Activated CD4-positive, alpha-beta T cell treated with anti-CD3 and anti-CD28 coated beads for 48 hours (primary cell): ENCODE measurements around the gene CEP131.
"Not testable (repeated sequence)": the region's sequence is repeated elsewhere in the genome, so short reads cannot be mapped to it uniquely, and the experiment has no call there.

Experiments
- DNase-seq: peaks from one replicate; pipeline ENCODE4 v3.0.0-alpha.2; 2020

CEP131 gene

DNA sequence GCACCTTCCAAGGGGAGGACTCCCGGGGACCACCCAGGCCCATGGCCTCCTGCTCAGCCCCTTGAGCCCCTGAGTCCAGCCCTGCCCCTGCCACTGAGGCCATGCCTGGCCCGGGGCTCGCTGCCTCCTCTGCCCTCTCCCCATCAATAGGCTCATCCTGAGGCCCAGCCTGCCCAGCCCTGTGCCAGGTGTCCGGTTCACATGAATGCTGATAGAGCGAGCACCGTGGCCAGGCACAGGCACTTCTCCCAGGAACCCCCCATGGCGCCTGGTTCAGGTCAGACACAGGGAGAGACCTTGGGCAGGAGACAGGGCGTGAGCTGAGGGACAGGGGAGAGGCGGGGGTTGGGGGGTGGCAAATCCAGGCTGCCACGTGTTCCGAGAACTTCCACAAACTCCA is 60.3 kb downstream of the CEP131 start:
- no peak for DNase-seq

DNA sequence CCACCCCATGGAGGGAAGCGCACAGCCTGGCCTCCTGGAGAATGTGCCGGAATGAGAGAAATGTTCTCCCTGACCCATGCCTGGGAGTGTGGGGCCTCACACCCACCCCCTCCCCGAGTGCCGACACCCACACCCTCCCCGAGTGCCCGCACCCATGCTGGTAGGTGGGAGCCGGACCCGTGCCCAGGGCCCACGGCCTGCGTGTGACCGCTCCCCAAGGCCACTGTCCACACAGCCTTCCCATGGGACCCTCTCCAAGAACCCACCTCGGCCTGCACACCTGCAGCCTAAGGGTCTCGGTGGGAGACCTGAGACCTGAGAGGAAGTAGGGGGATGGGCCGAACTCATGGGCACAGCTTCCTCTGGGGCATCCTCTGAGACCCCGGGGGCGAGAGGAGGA is 60.8 kb downstream of the CEP131 start:
- DNase-seq = no peak

DNA sequence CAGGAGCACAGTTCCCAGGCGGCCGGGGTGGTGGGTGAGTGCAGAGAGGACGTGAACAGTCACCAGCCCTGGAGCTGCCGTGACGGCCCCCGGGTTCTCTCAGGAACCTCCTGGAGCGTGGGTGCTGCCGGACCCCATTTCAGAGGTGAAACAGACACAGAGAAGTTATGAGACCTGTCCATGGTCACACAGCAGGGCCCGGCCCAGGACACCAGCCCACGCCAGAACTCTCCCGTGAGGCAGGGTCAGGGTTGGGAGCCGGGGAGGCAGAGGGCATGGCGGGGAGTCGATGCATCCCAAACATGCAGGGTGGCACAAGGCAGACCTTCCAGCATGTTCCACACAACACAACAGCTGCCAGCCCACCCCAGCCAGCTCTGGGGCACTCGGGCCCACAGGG is 61.2 kb downstream of the CEP131 start:
- DNase-seq = no peak

DNA sequence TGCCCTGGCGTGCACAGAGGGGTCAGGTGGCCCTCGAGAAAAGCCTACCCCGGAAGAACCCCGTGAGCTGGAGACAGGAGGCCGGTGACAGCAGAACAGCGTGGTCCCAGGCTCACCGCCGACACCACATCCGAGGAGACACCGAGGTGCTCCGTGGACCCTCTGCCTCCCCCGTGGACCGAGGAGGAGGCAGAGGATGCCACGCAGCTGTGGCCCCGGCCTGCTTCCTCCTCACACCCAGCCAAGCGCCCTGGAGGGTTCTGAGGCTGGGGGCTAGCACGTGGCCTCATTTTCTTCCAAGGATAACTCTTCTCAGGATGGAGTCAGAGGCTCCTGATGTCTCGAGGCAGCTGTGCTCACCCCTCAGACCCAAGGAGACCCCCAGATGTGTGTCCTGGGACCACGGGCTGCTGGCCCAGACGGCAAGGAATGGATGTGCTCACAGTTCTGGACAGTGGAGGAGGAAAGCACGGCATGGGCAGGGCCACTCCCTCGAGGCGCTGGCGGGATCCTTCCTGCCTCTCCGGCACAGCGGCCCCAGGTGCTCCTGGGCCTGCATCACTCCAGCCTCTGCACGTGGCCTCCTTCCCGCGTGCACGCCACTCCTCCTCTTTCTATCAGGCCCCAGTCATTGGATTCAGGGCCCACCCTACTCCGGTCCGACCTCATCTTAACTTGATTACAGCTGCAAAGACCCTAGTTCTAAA is 61.9 kb downstream of the CEP131 start:
- no peak for DNase-seq

DNA sequence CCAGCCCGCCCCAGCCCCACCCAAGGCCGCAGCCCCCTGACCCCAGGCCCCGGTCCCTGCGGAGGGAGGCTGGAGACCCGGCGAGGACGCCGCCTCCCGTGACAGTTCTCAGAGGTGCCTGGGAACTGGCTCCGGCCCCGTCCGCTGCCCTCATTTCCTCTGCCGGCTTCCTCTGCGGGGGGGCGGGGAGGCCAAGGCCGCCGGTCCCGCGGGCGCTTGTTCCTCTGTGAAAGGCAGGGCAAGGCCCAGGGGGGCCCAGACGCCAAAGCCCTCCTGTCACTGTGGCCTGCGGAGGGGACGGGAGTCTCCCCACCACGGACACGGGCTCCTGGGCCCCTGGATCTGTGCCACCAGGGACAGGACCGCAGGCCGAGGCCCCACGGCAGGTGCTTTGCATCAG is 62.5 kb downstream of the CEP131 start:
- DNase-seq = no peak

DNA sequence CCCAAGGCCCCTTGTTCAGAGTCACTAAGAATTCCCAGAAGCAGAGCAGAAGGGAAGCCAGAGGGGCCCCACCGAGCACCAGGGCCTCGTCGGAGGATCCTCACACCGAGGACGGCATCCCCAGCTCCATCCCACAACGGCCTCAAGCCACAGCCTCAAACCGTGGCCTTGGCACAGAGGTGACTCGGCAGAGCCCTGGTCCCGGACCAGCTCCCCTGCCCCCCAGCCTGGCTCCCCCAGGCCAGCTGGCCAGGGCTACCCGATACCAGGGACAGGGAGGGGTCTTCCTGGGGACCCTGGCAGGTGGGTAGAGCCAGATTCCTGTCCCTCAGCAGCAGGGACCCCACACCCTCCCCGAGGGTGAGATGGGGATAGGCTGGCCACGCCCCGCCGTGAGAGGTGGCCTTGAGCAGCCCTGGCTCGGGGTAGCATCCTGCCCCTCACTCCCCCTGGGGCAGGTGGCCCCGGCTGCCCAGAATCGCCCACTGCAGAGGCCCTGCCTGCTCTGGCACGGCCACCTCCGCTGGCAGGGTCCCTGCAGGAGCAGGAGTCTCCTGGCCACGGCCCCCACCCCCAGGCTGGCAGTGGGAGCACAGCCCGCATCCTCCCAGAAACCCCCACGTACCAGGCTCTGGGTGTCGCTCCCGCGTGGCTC is 63.0 kb downstream of the CEP131 start:
- no peak for DNase-seq

DNA sequence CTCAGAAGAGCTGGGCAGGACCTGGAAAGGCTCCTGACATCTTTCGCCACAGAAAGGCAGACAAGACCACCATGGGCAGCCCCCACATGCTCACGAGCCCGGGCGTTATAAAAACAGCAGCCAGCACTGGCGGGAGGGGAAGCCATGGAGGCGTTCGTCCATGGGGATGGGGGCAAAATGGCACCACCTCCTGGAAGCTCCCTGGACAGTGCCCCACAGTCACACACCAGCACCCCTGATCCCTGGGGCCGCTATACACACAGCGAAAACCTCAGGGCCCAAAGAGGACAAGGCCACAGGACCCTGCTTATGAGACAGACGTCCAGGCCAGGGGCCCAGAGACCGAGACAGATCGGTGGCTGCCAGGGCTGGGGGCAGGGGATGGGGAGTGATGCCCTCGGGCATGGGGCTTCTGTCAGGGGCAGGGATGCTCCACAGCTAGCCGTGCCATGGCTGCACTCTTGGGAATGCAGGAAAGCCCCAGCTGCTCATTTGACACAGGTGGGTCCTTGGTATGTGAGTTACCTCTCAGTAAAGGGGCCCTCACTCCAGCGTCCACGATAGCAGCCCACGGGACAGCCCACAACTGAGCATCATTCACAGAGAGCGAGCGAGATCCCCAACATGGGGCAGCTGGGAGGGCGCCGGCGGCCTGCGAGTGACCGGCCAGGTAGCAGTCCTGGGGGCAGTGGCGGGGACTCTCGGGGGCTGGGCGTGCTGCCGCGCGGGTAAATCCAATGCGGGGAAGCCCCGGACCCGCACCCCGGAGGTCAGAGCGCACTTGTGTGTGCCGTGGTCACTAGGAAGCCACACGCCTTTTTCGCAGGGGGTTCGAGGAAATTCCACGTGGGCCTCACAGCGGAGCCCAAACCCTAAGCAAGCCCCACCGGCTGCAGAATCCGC is 63.8 kb downstream of the CEP131 start:
- DNase-seq = no peak

DNA sequence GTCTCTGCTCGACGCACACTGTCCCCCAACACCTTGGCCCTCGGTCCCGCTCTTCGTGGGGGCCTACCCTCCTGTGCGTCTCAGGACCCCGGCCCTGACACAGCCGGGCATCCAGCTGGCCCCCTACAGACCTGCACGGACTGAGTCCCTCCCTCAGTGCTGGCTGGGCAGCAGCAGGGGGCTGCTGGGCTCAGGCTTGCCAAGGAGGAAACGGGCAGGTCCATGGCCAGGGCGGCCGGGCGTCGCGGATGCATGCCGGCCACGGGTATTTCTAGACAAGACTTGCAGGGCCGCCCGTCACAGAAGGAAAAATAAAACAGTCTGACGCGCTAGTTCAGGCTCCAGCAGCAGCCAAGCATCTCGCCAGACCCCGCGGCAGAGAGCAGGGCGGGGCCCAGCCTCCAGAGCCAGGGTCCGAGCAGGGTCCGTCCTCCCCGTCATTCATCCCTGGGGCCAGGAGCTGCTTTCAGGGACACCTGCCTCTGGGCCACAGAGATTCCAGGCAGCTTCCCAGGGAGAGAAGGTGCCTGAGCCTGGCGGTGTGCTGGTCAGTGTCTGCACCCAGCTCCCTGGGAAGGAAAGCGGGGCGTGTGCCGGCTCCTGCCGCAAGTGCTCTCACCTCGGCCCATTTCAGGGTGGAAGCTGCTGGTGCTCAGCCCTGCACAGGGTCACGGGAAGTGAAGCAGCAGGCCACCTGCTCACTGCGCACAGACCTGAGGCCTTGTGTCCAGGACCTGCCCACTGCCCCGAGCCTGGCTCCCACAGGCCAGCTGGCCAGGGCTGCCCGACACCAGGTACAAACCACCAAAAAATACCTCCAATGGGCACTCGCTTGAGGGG is 64.7 kb downstream of the CEP131 start:
- no peak for DNase-seq

DNA sequence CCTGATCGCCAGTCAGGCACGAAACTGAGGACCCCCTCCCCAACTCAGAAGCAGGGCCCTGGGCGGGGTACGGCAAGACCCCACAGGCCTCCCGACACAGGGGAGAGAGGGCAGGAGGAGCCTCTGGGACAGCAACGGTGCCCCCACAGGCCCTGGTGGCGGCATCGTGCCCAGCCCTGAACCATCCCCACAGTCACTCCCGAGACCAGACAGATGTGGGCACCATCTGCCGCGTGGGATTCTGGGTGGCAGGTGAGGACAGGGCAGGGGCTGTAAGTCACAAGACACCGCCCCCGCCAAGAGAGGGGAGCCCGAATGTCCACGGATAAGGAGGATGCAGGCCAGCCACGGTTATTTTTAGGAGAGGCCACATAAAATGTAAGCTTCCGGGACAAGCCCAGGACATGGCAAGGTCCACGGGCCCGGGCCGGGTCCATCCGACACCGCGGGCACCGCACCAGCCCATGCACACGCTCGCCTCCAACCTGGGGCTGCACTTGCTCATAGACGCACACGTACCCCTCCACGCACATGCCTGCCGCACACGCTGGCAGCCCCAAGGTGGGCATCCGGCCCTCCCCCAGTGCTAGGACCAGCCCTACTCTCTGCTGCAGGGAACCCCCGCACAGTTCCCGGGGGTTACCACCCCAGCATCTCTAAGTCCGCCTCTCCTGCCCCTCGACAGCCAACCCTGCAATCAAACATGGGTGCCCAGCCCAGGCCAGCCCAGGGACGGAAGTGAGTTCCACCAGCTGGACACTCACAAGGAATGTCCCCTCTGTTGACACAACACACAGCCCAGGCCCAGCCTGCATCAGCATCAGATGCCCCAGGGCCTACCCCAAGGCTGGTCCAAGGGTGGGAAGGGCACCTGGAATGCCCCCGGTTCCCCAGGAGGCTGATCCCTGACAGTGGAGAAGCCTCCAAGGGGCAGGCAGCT is 65.6 kb downstream of the CEP131 start:
- DNase-seq = no peak

DNA sequence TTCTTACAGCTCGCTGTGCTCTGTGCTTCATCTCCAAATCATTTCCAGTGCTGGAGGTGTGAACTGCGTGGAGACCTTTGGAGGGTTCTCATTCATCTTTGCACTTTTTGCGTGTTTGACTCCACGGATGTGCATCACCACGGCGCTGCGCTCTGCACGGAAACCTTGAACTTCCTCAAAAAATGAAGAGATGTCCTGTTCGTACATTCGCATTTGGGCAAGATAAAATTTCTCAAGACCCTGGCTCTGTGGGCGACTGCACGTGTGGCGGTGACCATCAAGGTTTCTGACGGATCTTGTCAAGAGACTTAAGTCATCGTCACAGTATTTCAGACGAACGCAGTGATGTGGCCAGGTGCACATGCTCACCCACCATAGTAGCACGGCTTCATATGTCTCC is 67.8 kb downstream of the CEP131 start:
- no peak for DNase-seq

DNA sequence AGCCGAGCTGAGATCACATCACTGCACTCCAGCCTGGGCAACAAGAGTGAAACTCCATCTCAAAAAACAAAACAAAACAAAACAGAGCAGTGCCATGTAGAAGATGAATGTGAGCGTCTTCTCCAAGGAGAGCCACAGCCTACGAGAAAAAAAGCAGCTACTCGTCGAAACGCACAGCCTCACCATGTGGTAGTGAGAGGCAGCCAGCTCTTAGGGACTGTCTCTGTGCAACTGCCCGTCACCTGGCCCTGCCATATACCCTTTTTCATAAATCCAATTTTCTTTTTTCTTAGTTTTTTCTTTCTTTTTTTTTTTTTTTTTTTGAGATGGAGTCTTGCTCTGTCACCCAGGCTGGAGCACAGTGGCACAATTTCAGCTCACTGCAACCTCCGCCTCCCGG is 68.7 kb downstream of the CEP131 start:
- DNase-seq = not testable (repeated sequence)

DNA sequence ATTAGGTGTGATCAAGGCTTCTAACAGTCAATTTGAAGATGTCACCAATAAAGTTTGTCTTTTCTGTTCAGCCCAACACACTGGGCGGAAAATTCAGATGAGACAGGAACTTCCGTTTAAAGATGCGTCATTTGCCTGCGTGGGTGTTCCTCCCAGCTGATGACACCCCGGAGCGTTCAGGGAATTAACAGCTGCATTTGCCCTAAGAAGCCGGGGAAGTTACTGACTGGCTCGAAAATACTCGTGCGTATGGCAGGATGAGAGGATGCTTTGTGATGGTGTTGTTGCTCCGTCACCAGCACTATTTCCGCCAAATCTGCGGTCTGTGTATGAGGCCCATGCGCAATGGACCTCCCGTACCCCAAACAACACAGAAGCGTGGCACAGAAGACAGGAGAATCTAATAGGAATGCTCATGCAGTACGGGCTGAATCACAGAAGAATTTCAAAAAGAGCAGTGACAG is 69.4 kb downstream of the CEP131 start:
- no peak for DNase-seq

DNA sequence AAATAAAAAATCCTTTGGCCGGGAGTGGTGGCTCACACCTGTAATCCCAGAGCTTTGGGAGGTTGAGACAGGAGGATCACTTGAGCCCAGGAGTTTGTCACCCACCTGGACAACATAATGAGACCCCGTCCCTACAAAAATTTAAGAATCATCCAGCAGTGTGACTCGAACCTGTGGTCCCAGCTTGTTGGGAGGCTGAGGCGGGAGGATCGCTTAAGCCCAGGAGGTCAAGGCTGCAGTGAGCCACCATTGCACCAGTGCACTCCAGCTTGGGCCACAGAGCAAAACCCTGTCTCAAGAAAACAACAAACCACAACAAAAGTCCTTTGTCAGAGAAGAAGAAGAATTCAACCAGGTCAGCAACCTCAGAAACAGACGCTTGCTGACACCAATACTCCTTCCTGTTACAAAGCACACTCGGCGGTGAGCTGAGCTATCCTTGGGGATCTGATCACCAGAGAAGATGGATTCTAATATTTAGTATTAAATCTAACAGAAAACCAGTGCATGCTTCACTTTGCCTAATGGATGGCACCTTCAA is 70.4 kb downstream of the CEP131 start:
- DNase-seq = no peak

DNA sequence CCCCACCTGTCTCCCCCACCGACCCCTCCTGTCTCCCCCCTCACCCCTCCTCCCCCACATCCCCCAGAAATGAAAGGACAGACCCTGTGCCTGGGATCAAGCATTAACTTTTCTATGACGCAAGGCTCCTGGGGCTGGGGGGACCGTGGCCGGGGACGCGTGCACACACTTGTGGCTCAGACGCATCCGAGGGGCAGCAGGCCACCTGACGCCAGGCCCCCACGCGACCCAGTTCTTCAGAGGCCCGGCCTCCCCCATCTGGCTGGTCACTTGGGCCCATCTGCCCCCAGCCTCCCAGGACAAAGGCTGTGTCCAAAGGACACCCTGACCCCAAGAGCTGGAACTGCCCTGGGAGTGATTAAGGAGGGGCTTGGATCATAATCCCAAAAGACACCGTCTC is 71.5 kb downstream of the CEP131 start:
- DNase-seq = no peak

DNA sequence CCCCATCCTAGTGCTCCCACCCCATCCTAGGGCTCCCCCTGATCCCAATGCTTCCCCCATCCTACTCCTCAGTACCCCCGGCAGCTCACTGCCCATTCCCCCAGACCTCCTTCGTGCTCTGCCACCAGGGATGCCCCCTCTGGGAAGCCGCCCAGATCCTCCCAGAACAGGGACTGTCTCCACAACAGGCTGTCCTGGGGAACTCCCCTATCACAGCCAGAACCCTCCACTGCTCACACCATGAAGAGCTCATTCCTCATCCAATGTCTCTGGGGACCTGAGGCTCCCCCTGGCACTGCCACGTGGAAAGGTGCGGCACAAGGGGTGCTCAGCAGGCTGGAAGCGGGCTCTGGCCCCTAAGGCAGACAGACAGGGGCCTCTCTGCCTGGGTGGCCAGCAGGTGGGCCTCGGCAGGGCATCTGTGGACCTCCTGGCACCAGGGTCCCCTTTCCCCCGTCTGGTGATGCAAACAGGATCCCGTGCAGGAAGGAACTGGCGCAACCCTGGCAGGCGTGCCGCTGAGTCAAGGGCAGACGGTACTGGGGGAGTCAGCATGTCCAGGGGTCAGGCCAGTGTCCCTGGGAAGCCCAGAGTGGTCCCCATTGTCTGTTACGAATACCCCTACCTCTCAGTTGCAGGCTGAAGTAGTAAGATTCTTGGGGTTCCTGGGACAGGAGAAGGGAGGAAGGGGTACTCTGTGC is 72.2 kb downstream of the CEP131 start:
- DNase-seq = no peak

DNA sequence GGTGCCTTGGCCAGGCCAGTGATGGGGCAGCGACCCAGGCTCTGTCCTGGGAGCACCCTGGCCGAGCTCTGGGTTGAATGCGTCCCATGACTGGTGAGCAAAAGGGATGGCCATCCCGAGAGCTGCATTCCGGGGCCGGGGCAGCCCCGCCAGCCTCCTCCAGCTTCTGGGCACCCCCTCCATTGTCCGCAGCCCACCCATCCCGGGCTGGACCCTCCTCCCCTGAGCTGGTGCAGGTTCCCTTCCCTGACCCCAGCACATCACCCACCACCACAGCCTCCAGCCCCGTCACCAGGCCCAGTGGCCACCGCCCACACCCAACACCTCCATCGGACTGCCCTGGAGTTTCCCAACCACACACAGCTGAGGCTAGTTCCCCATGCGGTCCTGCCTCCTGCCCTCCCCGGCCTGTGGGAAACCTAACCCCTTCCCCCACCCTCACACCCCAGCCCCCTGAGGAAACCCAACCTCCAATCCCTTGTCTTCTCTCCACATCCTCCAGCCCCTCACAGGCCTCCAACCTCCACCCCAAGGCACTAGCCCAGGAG is 73.7 kb downstream of the CEP131 start:
- no peak for DNase-seq

DNA sequence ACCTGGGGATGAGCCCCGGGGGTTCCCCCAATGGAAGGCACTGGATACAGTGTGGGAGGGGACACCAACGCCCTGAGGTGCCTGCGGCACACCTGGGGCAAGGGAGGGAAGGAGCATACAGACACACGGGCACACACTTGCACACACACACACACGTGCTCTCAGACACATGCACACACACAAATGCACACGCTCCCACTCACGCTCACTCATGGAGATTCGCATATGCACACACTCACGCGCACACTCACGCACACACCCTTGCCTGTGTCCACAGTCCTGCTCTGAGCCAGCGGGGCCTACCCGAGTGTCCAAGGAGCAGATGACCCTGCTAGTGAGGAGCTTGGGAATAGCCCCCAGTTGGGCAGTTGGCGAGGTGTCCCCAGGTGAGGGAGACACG is 74.2 kb downstream of the CEP131 start:
- DNase-seq = no peak

DNA sequence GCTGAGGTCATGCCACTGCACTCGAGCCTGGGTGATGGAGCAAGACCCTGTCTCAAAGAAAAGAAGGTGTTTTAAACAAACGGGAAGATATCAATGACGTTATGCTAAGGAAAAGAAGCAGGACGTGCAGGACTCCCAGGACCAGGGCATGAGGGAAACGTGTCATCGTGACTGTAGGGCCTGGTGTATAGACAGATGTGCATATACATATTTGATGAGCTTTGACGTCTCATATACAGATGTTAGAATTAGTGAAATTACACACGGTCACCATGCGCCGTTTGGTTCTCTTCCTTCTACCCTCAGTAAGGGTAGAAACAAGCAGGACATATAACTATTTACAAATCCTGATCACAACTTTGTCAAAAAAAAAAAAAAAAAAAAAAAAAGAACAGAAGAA is 75.1 kb downstream of the CEP131 start:
- no peak for DNase-seq

DNA sequence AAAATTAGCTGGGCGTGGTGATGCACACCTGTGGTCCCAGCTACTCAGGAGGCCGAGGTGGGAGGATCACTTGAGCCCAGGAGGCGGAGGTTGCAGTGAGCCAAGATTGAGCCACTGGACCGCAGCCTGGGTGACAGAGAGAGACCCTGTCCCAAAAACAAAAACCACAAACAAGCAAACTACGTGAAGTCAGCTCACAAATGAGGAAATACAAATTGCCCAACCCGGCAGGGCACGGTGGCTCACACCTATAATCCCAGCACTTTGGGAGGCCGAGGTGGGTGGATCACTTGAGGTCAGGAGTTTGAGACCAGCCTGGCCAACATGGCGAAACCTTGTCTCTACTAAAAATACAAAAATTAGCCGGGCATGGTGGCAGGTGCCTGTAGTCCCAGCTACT is 76.6 kb downstream of the CEP131 start:
- not testable (repeated sequence) for DNase-seq

DNA sequence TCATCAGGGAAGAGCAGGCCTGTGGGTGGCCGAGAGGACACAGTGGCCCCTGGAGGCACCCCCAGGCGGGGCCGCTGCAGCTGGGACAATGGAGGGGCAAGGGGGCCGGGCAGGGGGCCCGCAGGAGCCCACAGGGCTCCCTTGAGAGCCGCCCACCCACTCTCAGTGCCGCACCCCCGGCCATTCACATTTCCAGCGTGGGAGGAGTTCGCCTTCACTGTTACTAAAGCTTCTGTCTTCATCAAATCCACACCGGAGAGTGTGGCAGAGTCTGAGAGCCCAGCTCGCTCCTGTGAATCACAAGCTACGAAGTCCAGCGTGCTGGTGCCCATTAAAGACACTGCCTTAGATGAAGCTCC is 78.4 kb downstream of the CEP131 start:
- no peak for DNase-seq
